Measurements from ENCODE around the gene NUP133. TPM values are rescaled to one million over a fixed set of nuclear protein-coding genes. Genes with fewer than 3 reads are reported as not detected.

The NUP133 gene
- total RNA-seq, 6 donors from 2014 or later, result 6.2 to 71.2 (median 28.3) TPM

GRCh38 chr1:229412056-229412455, 96.1 kb downstream of the NUP133 start:
- Histone ChIP-seq H3K4me1 (peaks cover 17 to 46% (median 31%) of the 10 kb centered on the region in 4 donors), H3K9me3 (no peaks in the 10 kb centered on the region), H3K27ac (no peak overlapping the region), H3K27me3 (peaks cover 0 to 24% (median 6%) of the 10 kb centered on the region in 4 donors), H3K36me3 (no peaks in the 10 kb centered on the region), H3K4me3 (no peak overlapping the region)
- DNase-seq, result no peak
- no peak for ATAC-seq (ENCODE audit: low FRiP score in 2 of 2)
- TF ChIP-seq POLR2A (IDR thresholded peaks at IDR 0.05) (no peak), POLR2AphosphoS5 (IDR thresholded peaks at IDR 0.05) (no peak), CTCF (IDR thresholded peaks at IDR 0.05) (no peak), EP300 (IDR thresholded peaks at IDR 0.05) (no peak)
- 75 to 82% methylated on average over 7 of the region's 7 CpGs for WGBS, 2 donors

GRCh38 chr1:229411434-229412055, 96.6 kb downstream of the NUP133 start:
- Histone ChIP-seq H3K4me3 (no peak overlapping the region), H3K27ac (peak overlapping the region in 1 of 4 donors; percentile 8), H3K27me3 (peaks cover 0 to 27% (median 8%) of the 10 kb centered on the region in 4 donors), H3K9me3 (no peaks in the 10 kb centered on the region), H3K36me3 (no peaks in the 10 kb centered on the region), H3K4me1 (peaks cover 18 to 49% (median 32%) of the 10 kb centered on the region in 4 donors)
- WGBS, 2 donors, result 47 to 52% methylated on average over 11 of the region's 11 CpGs
- ATAC-seq (ENCODE audit: low FRiP score in 2 of 2), result no peak
- DNase-seq, result no peak
- TF ChIP-seq POLR2AphosphoS5 (IDR thresholded peaks at IDR 0.05) (no peak), EP300 (IDR thresholded peaks at IDR 0.05) (no peak), CTCF (IDR thresholded peaks at IDR 0.05) (no peak), POLR2A (IDR thresholded peaks at IDR 0.05) (no peak)

- no peaks in the 10 kb centered on the region for H3K9me3 ChIP-seq
Observed at GRCh38 chr1:229410692-229411433, 97.3 kb downstream of the NUP133 start.

DNA sequence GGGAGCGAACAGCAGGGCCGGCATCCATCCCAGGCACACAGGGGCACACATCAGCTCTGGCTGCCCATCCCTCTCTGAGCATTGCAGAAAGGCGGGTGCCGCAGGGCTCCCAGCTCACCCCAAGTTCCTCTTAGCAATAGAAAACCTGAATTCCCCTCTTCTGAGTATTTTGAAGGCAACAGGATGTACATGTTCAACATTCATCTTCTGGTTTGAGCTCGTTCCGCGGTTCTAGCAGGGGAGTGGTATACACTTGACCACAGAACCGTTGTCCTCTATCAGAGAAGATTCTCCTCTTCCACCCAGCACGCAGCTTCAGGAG, 97.8 kb downstream of the NUP133 start:
- TF ChIP-seq POLR2A (IDR thresholded peaks at IDR 0.05), result no peak
- TF ChIP-seq CTCF (IDR thresholded peaks at IDR 0.05), result no peak
- no peak for TF ChIP-seq EP300 (IDR thresholded peaks at IDR 0.05)
- no peak for TF ChIP-seq POLR2AphosphoS5 (IDR thresholded peaks at IDR 0.05)
- H3K27me3 ChIP-seq, result peaks cover 0 to 27% (median 8%) of the 10 kb centered on the region in 4 donors
- WGBS, 2 donors, result 51 to 63% methylated on average over 8 to 9 of the region's 9 CpGs
- ATAC-seq (ENCODE audit: low FRiP score in 2 of 2), result peak in 1 of 2 donors; percentile 6
- H3K36me3 ChIP-seq, result no peaks in the 10 kb centered on the region
- H3K9me3 ChIP-seq, result no peaks in the 10 kb centered on the region
- no peak overlapping the region for H3K4me3 ChIP-seq
- H3K27ac ChIP-seq, result no peak overlapping the region
- no peak for DNase-seq
- H3K4me1 ChIP-seq, result peaks cover 18 to 46% (median 30%) of the 10 kb centered on the region in 4 donors

More at GRCh38 chr1:229410692-229411433, 97.3 kb downstream of the NUP133 start:
- 30% methylated on average over 12 to 14 of the region's 14 CpGs for WGBS, 2 donors
- Histone ChIP-seq H3K36me3 (no peaks in the 10 kb centered on the region), H3K27ac (peak overlapping the region in 1 of 4 donors; percentile 8), H3K4me1 (peaks cover 18 to 49% (median 32%) of the 10 kb centered on the region in 4 donors), H3K4me3 (no peak overlapping the region), H3K27me3 (peaks cover 0 to 27% (median 8%) of the 10 kb centered on the region in 4 donors)
- peak in 1 of 2 donors; percentile 78 for DNase-seq
- peak; percentile 74 to 75 for ATAC-seq (ENCODE audit: low FRiP score in 2 of 2)
- TF ChIP-seq POLR2AphosphoS5 (IDR thresholded peaks at IDR 0.05) (no peak), POLR2A (IDR thresholded peaks at IDR 0.05) (no peak), EP300 (IDR thresholded peaks at IDR 0.05) (no peak), CTCF (IDR thresholded peaks at IDR 0.05) (no peak)
